ENCODE data around the gene MSI2.

The MSI2 gene

DNA sequence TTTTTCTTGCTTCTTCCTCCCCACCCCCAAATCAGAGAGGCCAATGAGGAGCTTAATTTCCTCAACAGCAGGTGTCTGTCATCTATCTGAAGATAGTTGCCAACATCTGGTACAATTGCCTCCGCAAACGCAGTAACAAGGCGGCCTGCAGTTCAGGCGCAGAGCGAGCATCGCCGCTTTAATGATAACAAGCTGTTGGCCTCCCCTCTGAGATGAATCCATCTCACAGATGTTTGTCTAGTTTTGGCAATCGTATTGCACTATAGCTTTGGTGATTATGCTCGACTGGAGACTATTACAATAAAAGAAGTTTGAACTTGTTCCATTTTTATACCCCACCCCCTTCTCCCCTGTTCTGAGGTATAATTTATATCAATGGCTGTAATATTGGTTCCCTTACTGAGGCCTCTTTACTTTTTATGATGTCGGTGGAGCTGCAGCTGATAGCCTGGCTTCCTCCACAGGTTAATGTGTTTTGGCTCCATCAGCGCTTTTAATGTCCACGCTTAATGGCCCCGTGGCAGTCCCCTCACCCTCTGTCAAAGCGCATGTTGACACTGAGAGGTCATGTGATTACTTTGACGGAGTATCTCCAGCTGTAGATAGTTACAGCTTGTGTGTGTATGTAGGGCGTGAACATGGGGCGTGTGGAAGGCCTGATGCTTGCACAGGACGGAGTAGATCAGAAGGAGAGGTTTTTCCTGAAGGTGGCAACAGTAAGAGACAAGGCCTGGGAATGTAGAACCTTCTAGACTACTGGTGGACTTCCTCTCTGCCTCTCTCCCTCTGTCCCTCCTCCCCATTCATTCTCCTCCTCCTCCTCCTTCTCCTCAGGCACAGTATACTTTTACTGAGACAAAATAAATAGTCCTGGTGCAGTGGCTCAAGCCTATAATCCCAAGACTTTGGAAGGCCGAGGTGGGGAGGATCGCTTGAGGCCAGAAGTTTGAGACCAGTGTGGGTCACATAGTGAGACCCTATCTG, 164.7 kb downstream of the MSI2 start:
- no peak for DNase-seq

DNA sequence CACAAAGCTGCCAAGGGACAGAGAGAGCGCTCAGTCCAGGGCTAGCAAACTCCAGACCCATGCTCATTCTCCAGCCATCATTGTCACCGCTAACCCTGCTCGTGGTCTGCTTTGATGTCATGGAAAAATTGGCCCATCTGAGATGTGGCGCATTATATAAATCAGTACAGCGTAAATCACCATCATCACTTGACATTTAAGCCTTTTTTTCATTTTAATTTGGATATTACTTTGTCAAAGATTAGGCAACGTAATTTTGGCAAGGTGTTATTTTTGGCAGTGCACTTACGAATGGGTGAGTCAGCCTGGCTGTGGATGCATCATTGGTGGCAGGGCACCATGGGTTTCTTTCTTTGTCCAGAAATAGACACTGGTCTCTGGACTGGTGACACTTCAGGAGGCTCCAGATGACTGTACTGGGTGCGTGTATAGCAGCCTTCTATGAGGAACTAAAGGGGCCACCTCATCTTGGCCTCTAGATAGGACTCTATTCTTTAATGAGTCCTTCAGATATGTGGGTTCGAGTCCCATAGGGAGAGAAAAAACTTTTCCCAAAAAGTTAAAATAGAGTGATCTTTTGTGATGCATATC, 166.3 kb downstream of the MSI2 start:
- DNase-seq = peak; percentile 21 to 31

GRCh38 chr17:57423541-57423940, 167.2 kb downstream of the MSI2 start:
- no peak for DNase-seq

DNA sequence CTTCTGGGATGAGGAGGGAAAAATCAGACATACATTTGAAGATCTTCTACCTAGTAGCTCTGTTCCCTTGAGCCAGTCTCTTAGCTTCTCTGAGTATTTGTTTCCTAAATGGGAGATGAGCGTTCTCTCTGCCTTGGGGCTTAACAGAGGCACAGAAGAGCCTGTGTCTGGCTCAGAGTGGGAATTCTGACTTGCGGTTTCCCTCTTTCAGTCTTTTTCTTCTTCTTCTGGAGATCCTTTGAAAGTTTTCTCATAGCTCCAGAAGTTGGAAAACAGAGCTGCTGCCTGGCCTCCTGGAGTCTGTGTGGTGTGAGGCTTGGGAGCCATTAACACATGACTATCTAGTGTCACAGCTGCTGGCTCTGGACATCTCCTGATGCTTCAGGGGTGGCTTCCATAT, 167.9 kb downstream of the MSI2 start:
- DNase-seq = no peak

DNA sequence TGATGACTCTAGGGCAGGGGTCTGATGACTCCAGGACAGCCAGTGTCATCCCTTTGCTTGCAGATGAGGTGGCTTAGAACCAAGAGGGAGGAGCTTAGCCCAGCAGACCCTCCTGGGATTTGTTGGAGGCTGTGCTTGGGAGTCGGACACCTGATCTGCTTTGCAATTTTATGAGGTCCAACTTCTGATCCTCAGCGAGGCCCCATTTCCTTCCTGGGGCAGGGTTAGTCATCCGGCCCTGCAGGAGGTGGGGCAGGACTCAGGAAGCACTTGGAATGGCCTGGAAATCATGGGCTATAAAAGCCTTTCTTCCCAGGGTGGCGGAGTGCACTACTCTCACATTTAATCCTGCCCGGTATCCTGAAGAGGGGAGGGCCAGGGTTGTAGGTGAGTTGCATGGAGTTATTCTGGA, 168.5 kb downstream of the MSI2 start:
- DNase-seq = peak; percentile 48 to 62

- no peak for DNase-seq
Observed at GRCh38 chr17:57425431-57425830, 169.1 kb downstream of the MSI2 start.

- DNase-seq = no peak
Observed at GRCh38 chr17:57425903-57426880, 169.9 kb downstream of the MSI2 start.

- DNase-seq = no peak
Observed at GRCh38 chr17:57429966-57430365, 173.6 kb downstream of the MSI2 start.

DNA sequence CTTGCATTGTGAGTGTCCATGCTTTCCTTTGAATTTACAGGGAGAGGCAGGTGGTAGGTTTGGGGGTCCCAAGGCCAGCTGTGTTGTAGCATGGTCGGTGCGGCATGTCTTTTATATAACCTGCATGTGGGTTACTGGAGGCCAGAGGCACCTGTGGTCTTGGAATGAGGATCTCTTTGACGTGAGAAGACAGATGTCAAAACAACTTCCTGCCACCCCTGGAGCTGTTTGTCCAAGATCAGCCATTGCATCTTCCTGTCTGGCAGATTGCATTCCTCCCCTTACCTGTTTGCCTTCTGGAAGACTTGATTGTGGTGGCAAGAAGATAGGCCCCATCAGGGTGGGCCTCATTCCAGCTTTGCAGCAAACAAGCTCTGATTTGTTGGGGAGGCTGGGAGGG, 175.1 kb downstream of the MSI2 start:
- DNase-seq = no peak

GRCh38 chr17:57432507-57433277, 176.4 kb downstream of the MSI2 start:
- no peak for DNase-seq

DNA sequence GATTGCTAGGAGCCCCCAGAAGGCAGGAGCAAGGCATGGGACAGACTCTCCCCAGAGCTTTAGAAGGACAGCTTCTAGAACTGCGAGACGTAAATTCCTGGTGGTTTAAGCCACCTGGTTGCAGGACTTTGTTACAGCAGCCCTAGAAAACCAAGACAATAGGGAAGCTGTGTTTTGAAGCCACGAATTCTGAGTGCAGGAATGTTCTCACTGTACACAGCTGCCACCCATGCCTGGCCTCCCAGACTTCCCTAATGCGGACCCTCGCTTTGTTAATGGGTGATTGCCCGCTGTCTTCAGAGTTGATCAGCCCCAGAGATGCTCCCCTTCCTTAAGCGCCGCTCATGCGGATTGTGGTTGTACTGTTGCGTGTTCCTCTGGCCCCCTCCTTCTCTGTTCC, 177.1 kb downstream of the MSI2 start:
- no peak for DNase-seq

- DNase-seq = no peak
Observed at GRCh38 chr17:57434361-57434760, 178.0 kb downstream of the MSI2 start.

GRCh38 chr17:57436565-57436964, 180.2 kb downstream of the MSI2 start:
- no peak for DNase-seq

- no peak for DNase-seq
Observed at GRCh38 chr17:57438066-57438731, 181.9 kb downstream of the MSI2 start.

DNA sequence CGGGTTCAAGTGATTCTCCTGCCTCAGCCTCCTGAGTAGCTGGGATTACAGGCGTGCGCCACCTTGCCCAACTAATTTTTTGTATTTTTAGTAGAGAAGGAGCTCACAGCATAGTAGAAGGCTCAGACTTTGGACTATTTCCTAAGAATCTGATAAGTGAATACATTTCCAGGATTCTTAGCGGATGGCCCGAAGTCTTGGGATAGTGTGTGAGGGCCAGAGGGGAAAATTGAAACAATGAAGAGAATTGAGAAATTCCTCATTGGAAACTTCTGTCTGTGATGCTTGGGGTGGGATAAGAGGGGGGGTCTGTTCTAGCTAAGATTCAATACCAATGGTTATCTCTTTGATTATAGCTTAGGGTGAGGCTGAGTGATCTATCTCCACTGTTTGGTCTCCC, 183.3 kb downstream of the MSI2 start:
- no peak for DNase-seq

GRCh38 chr17:57440522-57441269, 184.4 kb downstream of the MSI2 start:
- DNase-seq = no peak

DNA sequence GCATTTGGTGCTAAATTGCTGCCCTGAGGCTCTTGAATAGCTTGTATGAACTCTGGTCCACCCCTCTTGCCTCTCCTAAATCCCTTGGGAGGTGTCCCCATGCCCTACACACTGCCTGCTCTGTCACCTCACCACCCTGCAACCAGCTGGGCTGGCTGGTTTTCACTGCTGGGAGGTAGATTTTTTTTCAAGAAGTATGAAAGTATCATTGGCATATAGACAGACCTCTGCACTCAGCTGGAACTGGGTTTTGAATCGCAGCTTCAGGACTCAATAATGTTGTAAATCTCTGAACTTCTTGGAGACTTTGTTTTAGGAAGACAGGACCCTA, 184.9 kb downstream of the MSI2 start:
- no peak for DNase-seq

DNA sequence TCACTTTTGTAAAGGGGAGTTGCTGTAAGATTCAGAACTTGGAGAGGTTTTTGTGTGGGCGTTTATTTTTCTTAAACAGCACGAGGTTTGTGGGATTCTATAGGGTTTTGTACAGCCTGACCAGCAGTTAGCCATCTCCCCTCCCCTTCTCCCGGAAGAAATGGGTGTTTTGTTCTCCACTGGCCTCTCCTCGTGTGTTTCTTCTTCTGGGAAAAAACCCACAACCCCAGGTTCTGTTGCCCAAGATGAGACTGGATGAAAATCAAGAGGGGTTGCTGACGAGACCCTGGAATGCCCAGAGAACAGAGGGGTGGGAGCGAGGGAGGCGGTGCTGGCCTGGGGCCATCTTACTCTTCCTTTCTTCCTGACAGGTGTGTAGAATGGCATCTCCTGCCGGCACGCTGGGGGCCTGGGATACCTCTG, 186.1 kb downstream of the MSI2 start:
- DNase-seq = no peak

GRCh38 chr17:57442914-57443571, 186.7 kb downstream of the MSI2 start:
- DNase-seq = peak; percentile 43 to 68

DNA sequence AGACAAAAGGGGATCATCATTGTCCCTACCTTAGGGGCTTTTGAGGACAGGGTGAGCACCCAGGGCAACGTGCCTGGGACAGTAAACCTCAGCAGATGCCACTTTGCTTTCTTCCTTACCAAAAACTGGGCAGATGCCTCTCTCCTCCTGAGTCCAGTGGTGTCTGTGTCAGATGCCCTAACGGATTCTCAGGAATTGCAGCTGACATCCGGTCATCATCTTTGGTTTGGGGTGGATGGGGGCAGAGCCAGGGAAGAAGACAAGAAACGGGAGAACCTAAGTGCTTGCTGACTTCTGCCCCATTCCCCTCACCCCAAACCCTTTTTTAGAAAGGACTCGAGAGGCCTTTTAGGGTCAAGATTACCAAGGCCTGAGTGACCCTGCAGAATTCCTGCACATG, 187.5 kb downstream of the MSI2 start:
- DNase-seq = no peak

Measured in Kasumi-1 (cell line).